Spleen (tissue), 11 donors: ENCODE results near the gene NXN. TPM values are rescaled to one million over a fixed set of nuclear protein-coding genes. Genes with fewer than 3 reads are reported as not detected.
"Not testable (repeated sequence)": the region's sequence is repeated elsewhere in the genome, so short reads cannot be mapped to it uniquely, and the experiment has no call there.

Experiments
- DNase-seq: peaks from one replicate; pipeline ENCODE4 v3.0.0-alpha.2; 2020
- H3K27ac ChIP-seq, 8 donors: fragments of 200-600 bp; sonication (generic) in 7 of 8; 1 replicate in 4 of 8; 2 replicates in 4 of 8; pipeline versions ENCODE4 v1.5.0 to v1.8.0; 2016 to 2021; ENCODE audit warnings: inconsistent platforms in 4 of 8, mild to moderate bottlenecking in 4 of 8, moderate library complexity in 1 of 8
- H3K27me3 ChIP-seq, 7 donors: fragments of 200-600 bp; sonication (generic) in 6 of 7; replicated peaks in 1 of 7; 1 replicate in 4 of 7; 2 replicates in 3 of 7; pipeline versions ENCODE4 v1.5.0 to v1.8.0; 2016 to 2021; ENCODE audit warnings: inconsistent platforms in 3 of 7, mild to moderate bottlenecking in 1 of 7
- H3K36me3 ChIP-seq, 6 donors: fragments of 200-600 bp; sonication (generic) in 5 of 6; 1 replicate in 4 of 6; 2 replicates in 2 of 6; pipeline versions ENCODE4 v1.5.0 to v1.8.0; 2016 to 2021; ENCODE audit warnings: inconsistent platforms in 2 of 6
- H3K4me1 ChIP-seq, 6 donors: fragments of 200-600 bp; sonication (generic) in 5 of 6; 1 replicate in 3 of 6; 2 replicates in 3 of 6; pipeline versions ENCODE4 v1.5.0 to v1.8.0; 2016 to 2021; ENCODE audit warnings: inconsistent platforms in 3 of 6
- H3K4me3 ChIP-seq, 8 donors: fragments of 200-600 bp; sonication (generic) in 7 of 8; 1 replicate in 4 of 8; 2 replicates in 4 of 8; pipeline versions ENCODE4 v1.5.0 to v1.8.0; 2016 to 2021; ENCODE audit warnings: inconsistent platforms in 4 of 8, mild to moderate bottlenecking in 4 of 8, moderate library complexity in 2 of 8
- H3K9me3 ChIP-seq, 8 donors: fragments of 200-600 bp; sonication (generic) in 7 of 8; 1 replicate in 4 of 8; 2 replicates in 4 of 8; pipeline versions ENCODE4 v1.5.0 to v1.8.0; 2016 to 2021; ENCODE audit warnings: inconsistent platforms in 4 of 8
- CTCF ChIP-seq, 11 experiments: fragments of 200-600 bp in 7 of 11; fragments of 450-650 bp in 4 of 11; sonication (generic) in 4 of 11; IDR thresholded peaks in 8 of 11; conservative IDR thresholded peaks in 3 of 11; 1 replicate in 7 of 11; 2 replicates in 4 of 11; pipeline versions ENCODE4 v1.4.0 to v1.8.0; 2016 to 2021; ENCODE audit warnings: antibody characterized with exemption in 11 of 11, inconsistent platforms in 4 of 11, mild to moderate bottlenecking in 1 of 11
- POLR2A ChIP-seq, 3 donors: fragments of 450-650 bp; IDR thresholded peaks; one replicate each; pipeline ENCODE4 v1.5.1; 2017; ENCODE audit warnings: antibody characterized with exemption in 3 of 3, mild to moderate bottlenecking in 1 of 3
- POLR2AphosphoS5 ChIP-seq, 3 donors: sonication (generic); formaldehyde crosslinking; IDR thresholded peaks; one replicate each; pipeline ENCODE4 v1.5.1; 2017; ENCODE audit warnings: antibody characterized with exemption in 3 of 3
- WGBS, 5 donors: extraction: QIAGEN DNeasy Blood & Tissue Kit in 3 of 5; methylation state at CpG; one replicate each; pipeline versions ENCODE4 v1.1.5 to v1.1.7; 2013 to 2018; 5-methylcytosine and 5-hydroxymethylcytosine counted together
- intact Hi-C: fragments of 100-400 bp; cut with DNase I; formaldehyde crosslinking; loops from one replicate; pipeline ENCODE4 v1.15.0; 2023; ENCODE audit warnings: low total_unique reads
- polyA plus RNA-seq, 3 donors: library from polyadenylated mRNA; stranded (reverse); fragments of 200-250 nt; gene quantifications; one replicate each; pipeline ENCODE4 v1.2.1, GENCODE V29; 2013
- total RNA-seq, 7 donors: library from RNA; depleted of rRNA in 3 of 7; stranded (reverse); fragments of >200 nt in 3 of 7; fragmentation: NEBNext Ultra II Directional in 4 of 7; extraction: Animal tissue kit (Norgen Biotek cat#: 25700) in 4 of 7; gene quantifications; one replicate each; pipeline versions ENCODE4 v1.1.0 to v1.2.1, GENCODE V29; 2016 to 2021
- donor health status: healthy with polysubstance abuse.
- donor health status: DM: no; HTN: no; CAD: no; lungs with moderate emphysema.
- donor health status: DM: no; HTN: no; CAD: no.
- donor health status: Bipolar disorder and iron deficiency.
- donor health status: healthy.
- donor health status: DM: no; HTN: no; CAD: no.
- donor health status: DM: yes; HTN: yes; CAD: no.

NXN gene
- total and polyA plus RNA-seq, 10 donors = 3.9 to 21.4 (median 10.3) TPM

GRCh38 chr17:856149-856548 lies 123.4 kb downstream of the NXN start:
- no peak for DNase-seq
- H3K9me3 ChIP-seq = no peaks in the 10 kb centered on the region
- intact Hi-C loops = no loop called here
- no peak for TF ChIP-seq POLR2AphosphoS5 (IDR thresholded peaks at IDR 0.05)
- no peak for TF ChIP-seq CTCF (IDR thresholded peaks at IDR 0.05 in 8 of 11, conservative IDR thresholded peaks at IDR 0.05 in 3 of 11)
- no peak for TF ChIP-seq POLR2A (IDR thresholded peaks at IDR 0.05)
- H3K36me3 ChIP-seq = no peaks in the 10 kb centered on the region
- no peak overlapping the region for H3K4me3 ChIP-seq
- H3K4me1 ChIP-seq = peaks cover 0 to 5% (median 0%) of the 10 kb centered on the region in 6 donors
- WGBS, 5 donors = 84 to 92% (median 91%) methylated on average over 6 to 7 of the region's 7 CpGs
- H3K27me3 ChIP-seq = peaks cover 0 to 4% (median 0%) of the 10 kb centered on the region in 7 donors
- no peak overlapping the region for H3K27ac ChIP-seq

GRCh38 chr17:855569-855968 lies 124.0 kb downstream of the NXN start:
- Histone ChIP-seq H3K4me3 (no peak overlapping the region), H3K36me3 (no peaks in the 10 kb centered on the region), H3K27me3 (peaks cover 0 to 4% (median 0%) of the 10 kb centered on the region in 7 donors), H3K4me1 (peaks cover 0 to 5% (median 0%) of the 10 kb centered on the region in 6 donors), H3K9me3 (no peaks in the 10 kb centered on the region), H3K27ac (no peak overlapping the region)
- no peak for DNase-seq
- TF ChIP-seq POLR2AphosphoS5 (IDR thresholded peaks at IDR 0.05) = no peak
- TF ChIP-seq POLR2A (IDR thresholded peaks at IDR 0.05) = no peak
- TF ChIP-seq CTCF (IDR thresholded peaks at IDR 0.05 in 8 of 11, conservative IDR thresholded peaks at IDR 0.05 in 3 of 11) = no peak
- WGBS, 5 donors = 88 to 91% (median 90%) methylated on average over 5 of the region's 5 CpGs
- intact Hi-C loops = no loop called here

GRCh38 chr17:852850-853249 lies 126.7 kb downstream of the NXN start:
- intact Hi-C loops = not testable (repeated sequence)

GRCh38 chr17:852349-852748 lies 127.2 kb downstream of the NXN start:
- intact Hi-C loops = no loop called here
- H3K36me3 ChIP-seq = no peaks in the 10 kb centered on the region
- H3K4me3 ChIP-seq = no peak overlapping the region
- no peaks in the 10 kb centered on the region for H3K9me3 ChIP-seq
- H3K4me1 ChIP-seq = peaks cover 0 to 6% (median under 1%) of the 10 kb centered on the region in 6 donors
- DNase-seq = no peak
- H3K27me3 ChIP-seq = peaks cover 0 to 34% (median 0%) of the 10 kb centered on the region in 7 donors
- no peak overlapping the region for H3K27ac ChIP-seq
- WGBS, 5 donors = 77 to 85% (median 82%) methylated on average over 10 of the region's 10 CpGs
- TF ChIP-seq CTCF (IDR thresholded peaks at IDR 0.05 in 8 of 11, conservative IDR thresholded peaks at IDR 0.05 in 3 of 11) = no peak
- TF ChIP-seq POLR2AphosphoS5 (IDR thresholded peaks at IDR 0.05) = no peak
- no peak for TF ChIP-seq POLR2A (IDR thresholded peaks at IDR 0.05)

More at GRCh38 chr17:852850-853249, 126.7 kb downstream of the NXN start:
- DNase-seq, H3K27ac ChIP-seq, H3K4me1 ChIP-seq, H3K4me3 ChIP-seq, H3K36me3 ChIP-seq, H3K9me3 ChIP-seq: not testable (repeated sequence)
- 92 to 96% (median 95%) methylated on average over 9 of the region's 9 CpGs for WGBS, 5 donors
- H3K27me3 ChIP-seq = peaks cover 0 to 28% (median 0%) of the 10 kb centered on the region in 7 donors

GRCh38 chr17:851924-852323 lies 127.7 kb downstream of the NXN start:
- Histone ChIP-seq H3K4me1 (peaks cover 0 to 11% (median 3%) of the 10 kb centered on the region in 6 donors), H3K27ac (no peak overlapping the region), H3K9me3 (no peaks in the 10 kb centered on the region), H3K4me3 (no peak overlapping the region), H3K27me3 (peaks cover 0 to 38% (median 0%) of the 10 kb centered on the region in 7 donors), H3K36me3 (no peaks in the 10 kb centered on the region)
- no peak for DNase-seq
- WGBS, 5 donors = 81 to 91% (median 90%) methylated on average over 8 to 13 of the region's 13 CpGs
- intact Hi-C loops = no loop called here
- no peak for TF ChIP-seq POLR2A (IDR thresholded peaks at IDR 0.05)
- TF ChIP-seq CTCF (IDR thresholded peaks at IDR 0.05 in 8 of 11, conservative IDR thresholded peaks at IDR 0.05 in 3 of 11) = no peak
- no peak for TF ChIP-seq POLR2AphosphoS5 (IDR thresholded peaks at IDR 0.05)
